Measurements from ENCODE around the gene IL17B.

Gene IL17B

DNA sequence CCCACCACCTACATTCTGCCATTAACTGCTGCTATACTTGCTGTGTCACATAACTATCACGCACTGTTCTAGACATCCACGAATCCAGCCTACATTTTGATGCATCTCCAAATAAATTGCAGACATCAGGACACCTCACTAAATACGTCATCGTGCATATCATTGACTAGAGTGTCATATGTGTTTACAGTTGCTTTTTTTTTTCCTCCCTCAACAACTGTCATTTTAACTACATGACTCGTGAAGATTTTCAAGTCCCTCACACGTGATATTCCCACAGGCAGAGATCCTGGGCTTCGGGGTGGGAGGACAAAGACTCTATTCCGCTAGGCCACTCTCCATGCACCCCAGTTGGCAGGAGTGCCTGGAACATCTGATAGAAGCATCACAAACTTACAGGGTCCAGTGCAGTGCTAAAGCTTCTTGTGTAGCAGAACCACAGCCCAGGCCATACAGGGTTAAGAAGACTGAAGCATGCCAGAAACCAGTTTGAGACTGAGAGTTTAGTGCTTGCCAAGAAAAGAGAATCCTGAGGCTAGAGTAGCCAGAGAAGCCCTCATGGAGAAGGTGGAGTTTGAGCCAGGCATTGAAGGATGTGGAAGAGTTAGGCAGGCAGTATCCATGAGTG, 20.1 kb downstream of the IL17B start:
- no peak overlapping the region for H3K27ac ChIP-seq (ENCODE audit: poor library complexity, severe bottlenecking)
- TF ChIP-seq, protein P1, sequence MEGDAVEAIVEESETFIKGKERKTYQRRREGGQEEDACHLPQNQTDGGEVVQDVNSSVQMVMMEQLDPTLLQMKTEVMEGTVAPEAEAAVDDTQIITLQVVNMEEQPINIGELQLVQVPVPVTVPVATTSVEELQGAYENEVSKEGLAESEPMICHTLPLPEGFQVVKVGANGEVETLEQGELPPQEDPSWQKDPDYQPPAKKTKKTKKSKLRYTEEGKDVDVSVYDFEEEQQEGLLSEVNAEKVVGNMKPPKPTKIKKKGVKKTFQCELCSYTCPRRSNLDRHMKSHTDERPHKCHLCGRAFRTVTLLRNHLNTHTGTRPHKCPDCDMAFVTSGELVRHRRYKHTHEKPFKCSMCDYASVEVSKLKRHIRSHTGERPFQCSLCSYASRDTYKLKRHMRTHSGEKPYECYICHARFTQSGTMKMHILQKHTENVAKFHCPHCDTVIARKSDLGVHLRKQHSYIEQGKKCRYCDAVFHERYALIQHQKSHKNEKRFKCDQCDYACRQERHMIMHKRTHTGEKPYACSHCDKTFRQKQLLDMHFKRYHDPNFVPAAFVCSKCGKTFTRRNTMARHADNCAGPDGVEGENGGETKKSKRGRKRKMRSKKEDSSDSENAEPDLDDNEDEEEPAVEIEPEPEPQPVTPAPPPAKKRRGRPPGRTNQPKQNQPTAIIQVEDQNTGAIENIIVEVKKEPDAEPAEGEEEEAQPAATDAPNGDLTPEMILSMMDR (IDR thresholded peaks at IDR 0.05; ENCODE audit: poor library complexity, severe bottlenecking) = no peak
- no peaks in the 10 kb centered on the region for H3K9me3 ChIP-seq (ENCODE audit: severe bottlenecking)
- no peaks in the 10 kb centered on the region for H3K27me3 ChIP-seq (ENCODE audit: insufficient read depth, poor library complexity, severe bottlenecking)
- no peak for DNase-seq (ENCODE audit: low spot score)
- peaks cover 5% of the 10 kb centered on the region for H3K4me1 ChIP-seq (ENCODE audit: insufficient read depth, poor library complexity, severe bottlenecking)
- H3K4me3 ChIP-seq (ENCODE audit: severe bottlenecking) = no peak overlapping the region
- peaks cover 12% of the 10 kb centered on the region for H3K36me3 ChIP-seq (ENCODE audit: low read depth)
- ATAC-seq (ENCODE audit: low read depth) = no peak

DNA sequence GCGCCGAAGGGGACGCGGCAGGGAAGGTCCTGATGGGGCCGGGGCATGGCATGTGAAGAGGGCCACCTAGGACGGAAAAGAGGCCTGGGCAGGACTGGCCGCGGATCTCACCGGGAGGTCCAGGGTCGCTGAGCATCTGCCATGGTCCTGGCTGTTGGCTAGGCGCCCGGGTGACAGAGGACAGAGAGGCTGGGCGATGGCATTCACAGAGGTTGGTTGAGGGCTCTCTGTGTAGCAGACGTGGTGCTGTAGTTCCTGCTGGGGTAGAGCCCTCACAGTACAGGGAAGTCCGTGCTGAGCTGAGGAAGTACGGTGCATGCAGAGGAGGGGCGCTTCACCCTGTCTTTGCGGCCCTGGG, 20.8 kb downstream of the IL17B start:
- DNase-seq (ENCODE audit: low spot score) (no peak), ATAC-seq (ENCODE audit: low read depth) (peak; percentile 5; the same call in 1 of the 3 replicates)
- peaks cover 19% of the 10 kb centered on the region for H3K36me3 ChIP-seq (ENCODE audit: low read depth)
- H3K27ac ChIP-seq (ENCODE audit: poor library complexity, severe bottlenecking) = no peak overlapping the region
- peak overlapping the region; percentile 77 for H3K4me3 ChIP-seq (ENCODE audit: severe bottlenecking)
- H3K9me3 ChIP-seq (ENCODE audit: severe bottlenecking) = no peaks in the 10 kb centered on the region
- TF ChIP-seq, protein P1 (IDR thresholded peaks at IDR 0.05; ENCODE audit: poor library complexity, severe bottlenecking) = no peak
- peaks cover 5% of the 10 kb centered on the region for H3K4me1 ChIP-seq (ENCODE audit: insufficient read depth, poor library complexity, severe bottlenecking)
- H3K27me3 ChIP-seq (ENCODE audit: insufficient read depth, poor library complexity, severe bottlenecking) = no peaks in the 10 kb centered on the region

DNA sequence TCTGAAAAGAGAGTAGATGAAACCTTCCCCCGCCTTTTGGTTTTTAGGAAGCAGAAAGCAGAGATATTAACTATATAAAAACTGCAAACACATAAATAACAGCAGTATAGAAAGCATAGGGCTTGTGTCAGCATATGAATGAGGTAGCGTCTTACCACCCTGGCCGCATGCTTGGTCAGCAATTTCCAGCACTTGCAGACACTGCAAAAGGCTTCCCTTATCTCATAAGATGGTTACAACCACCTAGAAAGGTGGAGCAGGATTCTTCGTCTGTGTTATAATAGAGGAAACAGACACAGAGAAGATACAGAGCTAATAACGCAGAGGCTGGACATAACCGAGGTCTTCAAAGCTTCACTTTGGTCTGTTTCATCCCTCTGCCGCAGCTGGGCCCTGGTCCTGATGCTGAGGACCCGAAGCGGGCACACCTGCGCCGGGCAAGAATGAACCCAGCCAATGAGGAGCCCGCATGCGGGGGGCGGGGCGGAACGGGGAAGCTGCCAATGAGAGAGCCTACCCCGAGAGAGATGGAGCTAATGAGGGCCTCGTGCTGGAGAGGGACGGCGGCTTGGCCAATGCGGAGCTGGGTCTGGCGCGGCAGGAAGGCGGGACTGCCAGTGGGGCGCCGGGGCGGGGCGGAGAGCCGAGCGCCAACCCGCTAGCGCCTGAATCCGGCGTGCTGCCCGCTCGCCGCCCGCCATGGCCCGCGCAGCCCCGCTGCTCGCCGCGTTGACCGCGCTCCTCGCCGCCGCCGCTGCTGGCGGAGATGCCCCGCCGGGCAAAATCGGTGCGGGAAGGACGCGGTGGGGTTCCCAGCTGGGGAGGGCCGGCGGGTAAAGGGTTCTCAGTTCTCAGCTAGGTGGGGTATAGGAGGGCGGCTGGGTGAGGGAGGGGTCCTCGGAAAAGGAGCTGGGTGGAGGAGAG, 21.5 kb downstream of the IL17B start, which contains the start of gene PCYOX1L:
PCYOX1L (plus strand) TSS at position 677 of the 924 bp plus-strand sequence; CDS start at position 700, 23 bp downstream.
- no peak within 1 kb of the TSS for H3K27ac ChIP-seq (ENCODE audit: poor library complexity, severe bottlenecking)
- TF ChIP-seq, protein P1 (IDR thresholded peaks at IDR 0.05; ENCODE audit: poor library complexity, severe bottlenecking) = no peak
- no peaks in the 10 kb centered on the region for H3K27me3 ChIP-seq (ENCODE audit: insufficient read depth, poor library complexity, severe bottlenecking)
- peak within 1 kb of the TSS; percentile 77 for H3K4me3 ChIP-seq (ENCODE audit: severe bottlenecking)
- H3K4me1 ChIP-seq (ENCODE audit: insufficient read depth, poor library complexity, severe bottlenecking) = peaks cover 5% of the 10 kb centered on the region
- H3K9me3 ChIP-seq (ENCODE audit: severe bottlenecking) = no peaks in the 10 kb centered on the region
- peaks cover 25% of the 10 kb centered on the region for H3K36me3 ChIP-seq (ENCODE audit: low read depth)
- DNase-seq (ENCODE audit: low spot score) (peak; percentile 100), ATAC-seq (ENCODE audit: low read depth) (peak; percentile 99)

DNA sequence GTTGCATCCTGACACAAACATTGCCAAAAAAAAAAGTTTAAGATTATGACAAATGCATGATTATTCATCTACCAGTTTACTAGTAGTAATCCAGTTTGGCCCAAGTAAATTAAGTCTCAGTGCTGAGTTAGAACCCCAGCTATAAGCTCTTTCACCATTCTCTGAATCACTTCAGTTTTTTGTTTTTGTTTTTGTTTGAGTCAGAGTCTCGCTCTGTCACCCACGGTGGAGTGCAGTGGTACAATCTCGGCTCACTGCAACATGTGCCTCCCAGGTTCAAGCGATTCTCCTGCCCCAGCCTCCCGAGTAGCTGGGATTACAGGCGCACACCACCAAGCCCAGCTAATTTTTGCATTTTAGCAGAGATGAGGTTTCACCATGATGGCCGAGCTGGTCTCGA, 22.7 kb downstream of the IL17B start:
- Histone ChIP-seq H3K36me3 (ENCODE audit: low read depth) (peaks cover 38% of the 10 kb centered on the region), H3K4me1 (ENCODE audit: insufficient read depth, poor library complexity, severe bottlenecking) (peaks cover 5% of the 10 kb centered on the region), H3K9me3 (ENCODE audit: severe bottlenecking) (no peaks in the 10 kb centered on the region), H3K4me3 (ENCODE audit: severe bottlenecking) (no peak overlapping the region), H3K27me3 (ENCODE audit: insufficient read depth, poor library complexity, severe bottlenecking) (no peaks in the 10 kb centered on the region), H3K27ac (ENCODE audit: poor library complexity, severe bottlenecking) (no peak overlapping the region)
- TF ChIP-seq, protein P1 (IDR thresholded peaks at IDR 0.05; ENCODE audit: poor library complexity, severe bottlenecking) = no peak
- ATAC-seq (ENCODE audit: low read depth) (no peak), DNase-seq (ENCODE audit: low spot score) (no peak)

All from RWPE2 (cell line).